Activated CD4-positive, CD25-positive, alpha-beta regulatory T cell treated with anti-CD3 and anti-CD28 coated beads, Interleukin-2, amount 50 U/mL, for 16 hours (primary cell): ENCODE measurements around the gene VCY1B.
"Not testable (repeated sequence)": the region's sequence is repeated elsewhere in the genome, so short reads cannot be mapped to it uniquely, and the experiment has no call there.

Experiments
- DNase-seq: peaks from one replicate; pipeline ENCODE4 v3.0.0-alpha.2; 2020; ENCODE audit warnings: low read depth, low spot score

Gene VCY1B

GRCh38 chrY:14055927-14056326 is at the start of gene VCY1B:
VCY1B (plus strand) TSS chrY:14056227; CDS start chrY:14056290, 63 bp downstream.
- DNase-seq, result not testable (repeated sequence)

GRCh38 chrY:14011916-14012315 is 44.1 kb upstream of the VCY1B start:
- not testable (repeated sequence) for DNase-seq

GRCh38 chrY:14030395-14030794 is 25.6 kb upstream of the VCY1B start:
- DNase-seq, result not testable (repeated sequence)

- no peak for DNase-seq
These were observed 29.9 kb downstream of the VCY1B start for GRCh38 chrY:14085877-14086276.
